Measurements from ENCODE around the gene PELO.

- TF ChIP-seq SIN3A (IDR thresholded peaks at IDR 0.05; ENCODE audit: borderline replicate concordance, insufficient read depth, low read depth, low read length) (no peak), POLR2AphosphoS5 (IDR thresholded peaks at IDR 0.05; ENCODE audit: low read depth, low read length) (no peak)
These were observed 642 bp upstream of the PELO start for GRCh38 chr5:52786949-52787599.
